ENCODE data around the gene MAP3K2. TPM values are rescaled to one million over a fixed set of nuclear protein-coding genes. Genes with fewer than 3 reads are reported as not detected.

MAP3K2 gene
- total and polyA plus RNA-seq, 8 donors, result 4.2 to 37.6 (median 22.6) TPM

DNA sequence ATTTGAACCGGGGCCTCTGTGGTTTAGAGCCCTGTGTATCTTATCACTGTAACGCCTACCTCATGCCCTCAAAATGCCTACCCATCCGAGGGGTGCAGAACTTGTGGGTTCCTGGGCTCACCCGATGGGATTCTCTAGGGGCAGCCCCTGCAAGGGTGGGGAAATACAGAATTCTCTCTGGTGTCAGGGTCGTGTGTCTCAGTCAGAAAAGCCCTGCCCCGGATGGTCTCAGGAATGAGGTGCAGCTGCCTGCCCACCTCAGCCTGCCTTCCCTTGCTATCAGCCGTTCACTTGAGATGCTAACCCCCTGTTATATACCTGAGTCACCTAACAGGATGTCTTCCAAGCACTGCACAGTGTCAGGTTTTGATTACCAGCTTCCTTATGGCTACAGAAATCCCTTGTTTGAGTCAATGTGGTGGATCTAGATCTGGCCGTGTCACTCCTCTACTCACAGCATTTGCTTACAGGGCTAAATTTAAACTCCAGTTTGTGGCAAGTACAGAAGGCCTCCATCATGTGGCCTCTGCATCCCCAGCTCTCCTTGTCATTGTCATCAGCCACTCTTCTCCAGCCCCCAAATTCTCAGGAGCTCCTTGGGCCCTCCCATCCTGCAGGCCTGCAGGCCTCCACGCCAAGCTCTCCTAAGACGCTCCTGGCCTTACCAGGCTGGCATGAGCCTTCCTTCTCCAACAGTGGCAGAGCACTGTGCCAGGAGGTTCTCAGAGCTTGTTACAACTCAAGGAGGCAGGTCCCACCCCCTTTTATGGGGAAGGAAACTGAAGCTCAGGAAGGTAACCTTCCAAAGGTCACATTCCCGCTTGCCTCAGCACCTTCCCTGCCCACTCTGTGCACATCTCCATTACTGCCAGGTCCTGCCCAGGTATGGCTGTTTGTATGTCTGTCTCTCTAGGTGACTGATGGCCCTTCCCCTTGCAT, 14.3 kb upstream of the MAP3K2 start:
- DNase-seq, result no peak
- WGBS, 2 donors, result 75 to 87% methylated on average over 11 of the region's 11 CpGs
- TF ChIP-seq, protein P1, sequence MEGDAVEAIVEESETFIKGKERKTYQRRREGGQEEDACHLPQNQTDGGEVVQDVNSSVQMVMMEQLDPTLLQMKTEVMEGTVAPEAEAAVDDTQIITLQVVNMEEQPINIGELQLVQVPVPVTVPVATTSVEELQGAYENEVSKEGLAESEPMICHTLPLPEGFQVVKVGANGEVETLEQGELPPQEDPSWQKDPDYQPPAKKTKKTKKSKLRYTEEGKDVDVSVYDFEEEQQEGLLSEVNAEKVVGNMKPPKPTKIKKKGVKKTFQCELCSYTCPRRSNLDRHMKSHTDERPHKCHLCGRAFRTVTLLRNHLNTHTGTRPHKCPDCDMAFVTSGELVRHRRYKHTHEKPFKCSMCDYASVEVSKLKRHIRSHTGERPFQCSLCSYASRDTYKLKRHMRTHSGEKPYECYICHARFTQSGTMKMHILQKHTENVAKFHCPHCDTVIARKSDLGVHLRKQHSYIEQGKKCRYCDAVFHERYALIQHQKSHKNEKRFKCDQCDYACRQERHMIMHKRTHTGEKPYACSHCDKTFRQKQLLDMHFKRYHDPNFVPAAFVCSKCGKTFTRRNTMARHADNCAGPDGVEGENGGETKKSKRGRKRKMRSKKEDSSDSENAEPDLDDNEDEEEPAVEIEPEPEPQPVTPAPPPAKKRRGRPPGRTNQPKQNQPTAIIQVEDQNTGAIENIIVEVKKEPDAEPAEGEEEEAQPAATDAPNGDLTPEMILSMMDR (IDR thresholded peaks at IDR 0.05), result no peak
- no peak for FAIRE-seq
- H3K36me3 ChIP-seq, result no peaks in the 10 kb centered on the region
- H3K4me3 ChIP-seq, result no peak overlapping the region
- intact Hi-C loops (cut with DNase I), result no loop called here
- H3K4me1 ChIP-seq, result peaks cover 0 to 12% (median 4%) of the 10 kb centered on the region in 3 donors
- no peaks in the 10 kb centered on the region for H3K27me3 ChIP-seq
- H3K27ac ChIP-seq, result no peak overlapping the region
- H3K9me3 ChIP-seq, result no peaks in the 10 kb centered on the region
- no peak for ATAC-seq

DNA sequence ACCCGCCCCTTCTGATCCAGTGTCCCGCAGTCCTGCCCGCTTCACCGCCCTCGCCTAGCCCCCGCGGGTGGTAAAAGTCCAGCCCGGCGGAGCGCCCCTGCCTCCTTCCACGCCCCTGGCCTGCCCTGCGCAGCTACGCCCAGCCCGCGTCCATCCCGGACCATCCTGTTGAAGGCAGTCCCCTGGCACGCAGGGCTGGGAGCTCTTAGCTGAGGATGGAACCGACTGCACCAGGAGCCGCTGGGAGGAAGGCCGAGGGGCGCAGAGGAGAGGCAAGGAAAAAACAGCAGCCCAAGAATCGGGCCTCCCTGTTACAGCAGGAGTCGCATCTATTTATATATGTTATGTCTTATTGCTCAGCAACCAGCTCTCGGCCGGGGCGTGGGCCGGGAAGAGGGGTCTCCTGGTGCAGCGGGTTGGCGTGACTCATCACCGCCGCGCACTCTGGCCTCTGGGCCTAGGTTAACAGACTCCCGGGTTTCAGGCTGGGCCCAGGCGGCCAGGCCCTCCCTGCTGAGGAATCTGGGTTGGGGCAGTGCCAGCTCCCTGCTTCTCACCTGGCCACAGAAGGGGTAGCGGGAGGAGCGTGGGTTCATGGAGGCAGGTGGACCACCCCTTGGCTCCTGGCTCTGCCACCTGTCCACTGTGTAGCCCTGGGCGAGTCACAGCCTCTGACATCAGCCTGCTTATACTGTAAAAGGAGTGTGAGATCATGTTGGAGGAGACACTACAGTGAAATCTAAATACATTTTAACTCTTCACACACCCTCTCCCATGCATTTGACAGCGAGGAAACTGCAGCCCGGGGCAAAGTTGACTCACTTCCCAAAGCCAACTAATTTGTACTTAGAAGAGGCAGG, 13.4 kb upstream of the MAP3K2 start:
- TF ChIP-seq, protein P1 (IDR thresholded peaks at IDR 0.05), result no peak
- ATAC-seq (no peak), FAIRE-seq (no peak), DNase-seq (peak in 1 of 6 donors; percentile 67)
- H3K9me3 ChIP-seq, result no peaks in the 10 kb centered on the region
- intact Hi-C loops (cut with DNase I), result no loop called here
- H3K4me1 ChIP-seq, result peaks cover 0 to 12% (median 4%) of the 10 kb centered on the region in 3 donors
- no peaks in the 10 kb centered on the region for H3K27me3 ChIP-seq
- WGBS, 2 donors, result 79 to 84% methylated on average over 39 of the region's 39 CpGs
- H3K27ac ChIP-seq, result no peak overlapping the region
- no peaks in the 10 kb centered on the region for H3K36me3 ChIP-seq
- no peak overlapping the region for H3K4me3 ChIP-seq

DNA sequence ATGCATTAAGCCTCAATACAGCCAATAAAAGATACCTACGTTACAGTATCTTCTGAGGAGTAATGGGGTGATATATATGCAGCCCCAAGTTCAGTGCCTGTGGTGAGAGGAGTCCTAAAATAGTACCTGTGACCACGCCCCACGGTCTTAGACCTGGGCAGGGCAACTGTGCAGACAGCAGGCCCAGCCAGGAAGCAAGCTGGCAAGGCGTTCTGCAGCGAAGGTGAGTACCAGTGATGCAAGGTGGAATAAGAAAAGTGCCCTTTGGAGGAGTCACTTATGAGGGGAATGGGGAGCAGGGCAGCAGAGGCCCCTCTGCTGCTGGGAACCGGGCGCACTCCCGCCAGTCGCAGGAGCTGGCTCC, 12.7 kb upstream of the MAP3K2 start:
- Histone ChIP-seq H3K4me3 (no peak overlapping the region), H3K36me3 (no peaks in the 10 kb centered on the region), H3K27ac (no peak overlapping the region), H3K27me3 (no peaks in the 10 kb centered on the region), H3K9me3 (no peaks in the 10 kb centered on the region), H3K4me1 (peaks cover 0 to 12% (median 4%) of the 10 kb centered on the region in 3 donors)
- 84% methylated on average over 5 to 9 of the region's 9 CpGs for WGBS, 2 donors
- ATAC-seq (no peak), FAIRE-seq (no peak), DNase-seq (no peak)
- TF ChIP-seq, protein P1 (IDR thresholded peaks at IDR 0.05), result no peak
- intact Hi-C loops (cut with DNase I), result no loop called here

DNA sequence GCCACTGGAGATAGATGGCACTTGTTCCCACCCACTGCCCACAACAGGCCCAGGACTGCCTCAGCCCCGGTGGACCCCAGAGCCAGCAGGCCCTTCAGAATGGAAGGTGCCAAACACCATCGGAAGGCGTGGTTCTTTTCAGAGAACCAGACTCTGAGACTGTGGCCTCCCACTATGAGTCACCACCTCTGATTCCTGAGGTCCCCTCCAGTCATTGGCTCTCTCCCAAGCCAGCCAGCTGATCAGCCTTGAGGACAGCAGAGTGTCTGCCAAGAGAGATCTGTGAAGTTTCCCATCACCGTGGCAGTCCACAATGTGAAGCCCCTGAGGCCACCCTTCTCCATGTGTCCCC, 10.4 kb upstream of the MAP3K2 start:
- WGBS, 2 donors, result 18 to 21% methylated on average over 4 of the region's 4 CpGs
- intact Hi-C loops (cut with DNase I), result no loop called here
- FAIRE-seq, result no peak
- H3K9me3 ChIP-seq, result no peaks in the 10 kb centered on the region
- H3K27me3 ChIP-seq, result no peaks in the 10 kb centered on the region
- H3K4me1 ChIP-seq, result peaks cover 0 to 12% (median 4%) of the 10 kb centered on the region in 3 donors
- no peak overlapping the region for H3K4me3 ChIP-seq
- peak; percentile 85 to 96 (median 90) for DNase-seq
- no peaks in the 10 kb centered on the region for H3K36me3 ChIP-seq
- H3K27ac ChIP-seq, result peak overlapping the region in 1 of 4 donors; percentile 7
- TF ChIP-seq, protein P1 (IDR thresholded peaks at IDR 0.05), result no peak
- peak; percentile 95 to 99 (median 98) for ATAC-seq

Measured in pancreas (tissue), 10 donors.